HL-60 (cell line): ENCODE measurements around the gene DLK1.

Experiments used
- GABPA ChIP-seq: IDR thresholded peaks from 2 replicates; pipeline ENCODE4 v1.6.1; 2012; ENCODE audit warnings: low read depth
- POLR2AphosphoS5 ChIP-seq: IDR thresholded peaks from 2 replicates; pipeline ENCODE4 v1.6.1; 2012; ENCODE audit warnings: low read depth
- SPI1 ChIP-seq: IDR thresholded peaks from 2 replicates; pipeline ENCODE4 v1.6.1; 2012; ENCODE audit warnings: low read depth, mild to moderate bottlenecking, borderline replicate concordance
- TF ChIP-seq, protein P1 (sequence below): IDR thresholded peaks from one replicate; pipeline ENCODE4 v1.5.1; 2011; ENCODE audit warnings: low read length, control low read depth, inconsistent platforms; ENCODE audit not compliant: insufficient read depth
- TF ChIP-seq, protein P2 (sequence below): IDR thresholded peaks from 2 replicates; pipeline ENCODE4 v1.6.1; 2012; ENCODE audit warnings: low read depth; ENCODE audit not compliant: insufficient replicate concordance

DNA sequence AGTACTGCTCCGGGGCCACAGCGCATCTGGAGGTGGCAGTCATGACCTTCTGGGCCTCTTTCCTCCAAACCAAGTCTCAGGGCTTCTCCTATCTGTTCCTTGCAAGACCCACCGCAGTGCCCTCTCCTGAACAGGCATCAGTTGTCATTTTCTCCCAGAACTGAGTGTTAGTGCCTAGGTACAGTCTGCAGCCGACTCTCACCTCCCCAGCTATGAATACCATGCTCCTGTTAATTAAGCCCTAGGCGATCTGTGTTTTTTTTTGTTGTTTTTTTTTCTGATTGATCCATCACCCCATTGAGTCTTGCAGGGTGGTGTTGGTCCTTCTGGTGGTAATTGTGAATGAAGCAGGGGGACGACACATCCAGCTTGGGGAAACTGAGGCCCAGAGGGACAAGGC, 47.5 kb upstream of the DLK1 start:
- TF ChIP-seq, protein P1, sequence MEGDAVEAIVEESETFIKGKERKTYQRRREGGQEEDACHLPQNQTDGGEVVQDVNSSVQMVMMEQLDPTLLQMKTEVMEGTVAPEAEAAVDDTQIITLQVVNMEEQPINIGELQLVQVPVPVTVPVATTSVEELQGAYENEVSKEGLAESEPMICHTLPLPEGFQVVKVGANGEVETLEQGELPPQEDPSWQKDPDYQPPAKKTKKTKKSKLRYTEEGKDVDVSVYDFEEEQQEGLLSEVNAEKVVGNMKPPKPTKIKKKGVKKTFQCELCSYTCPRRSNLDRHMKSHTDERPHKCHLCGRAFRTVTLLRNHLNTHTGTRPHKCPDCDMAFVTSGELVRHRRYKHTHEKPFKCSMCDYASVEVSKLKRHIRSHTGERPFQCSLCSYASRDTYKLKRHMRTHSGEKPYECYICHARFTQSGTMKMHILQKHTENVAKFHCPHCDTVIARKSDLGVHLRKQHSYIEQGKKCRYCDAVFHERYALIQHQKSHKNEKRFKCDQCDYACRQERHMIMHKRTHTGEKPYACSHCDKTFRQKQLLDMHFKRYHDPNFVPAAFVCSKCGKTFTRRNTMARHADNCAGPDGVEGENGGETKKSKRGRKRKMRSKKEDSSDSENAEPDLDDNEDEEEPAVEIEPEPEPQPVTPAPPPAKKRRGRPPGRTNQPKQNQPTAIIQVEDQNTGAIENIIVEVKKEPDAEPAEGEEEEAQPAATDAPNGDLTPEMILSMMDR, result no peak
- TF ChIP-seq, protein P2, sequence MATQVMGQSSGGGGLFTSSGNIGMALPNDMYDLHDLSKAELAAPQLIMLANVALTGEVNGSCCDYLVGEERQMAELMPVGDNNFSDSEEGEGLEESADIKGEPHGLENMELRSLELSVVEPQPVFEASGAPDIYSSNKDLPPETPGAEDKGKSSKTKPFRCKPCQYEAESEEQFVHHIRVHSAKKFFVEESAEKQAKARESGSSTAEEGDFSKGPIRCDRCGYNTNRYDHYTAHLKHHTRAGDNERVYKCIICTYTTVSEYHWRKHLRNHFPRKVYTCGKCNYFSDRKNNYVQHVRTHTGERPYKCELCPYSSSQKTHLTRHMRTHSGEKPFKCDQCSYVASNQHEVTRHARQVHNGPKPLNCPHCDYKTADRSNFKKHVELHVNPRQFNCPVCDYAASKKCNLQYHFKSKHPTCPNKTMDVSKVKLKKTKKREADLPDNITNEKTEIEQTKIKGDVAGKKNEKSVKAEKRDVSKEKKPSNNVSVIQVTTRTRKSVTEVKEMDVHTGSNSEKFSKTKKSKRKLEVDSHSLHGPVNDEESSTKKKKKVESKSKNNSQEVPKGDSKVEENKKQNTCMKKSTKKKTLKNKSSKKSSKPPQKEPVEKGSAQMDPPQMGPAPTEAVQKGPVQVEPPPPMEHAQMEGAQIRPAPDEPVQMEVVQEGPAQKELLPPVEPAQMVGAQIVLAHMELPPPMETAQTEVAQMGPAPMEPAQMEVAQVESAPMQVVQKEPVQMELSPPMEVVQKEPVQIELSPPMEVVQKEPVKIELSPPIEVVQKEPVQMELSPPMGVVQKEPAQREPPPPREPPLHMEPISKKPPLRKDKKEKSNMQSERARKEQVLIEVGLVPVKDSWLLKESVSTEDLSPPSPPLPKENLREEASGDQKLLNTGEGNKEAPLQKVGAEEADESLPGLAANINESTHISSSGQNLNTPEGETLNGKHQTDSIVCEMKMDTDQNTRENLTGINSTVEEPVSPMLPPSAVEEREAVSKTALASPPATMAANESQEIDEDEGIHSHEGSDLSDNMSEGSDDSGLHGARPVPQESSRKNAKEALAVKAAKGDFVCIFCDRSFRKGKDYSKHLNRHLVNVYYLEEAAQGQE, result no peak
- no peak for TF ChIP-seq GABPA
- TF ChIP-seq POLR2AphosphoS5, result no peak
- no peak for TF ChIP-seq SPI1
